Gastroesophageal sphincter (tissue), 3 donors: Measurements from ENCODE around the gene GPATCH1.

Experiments used
- CTCF ChIP-seq, 4 experiments: fragments of 200-600 bp in 2 of 4; fragments of 450-650 bp in 2 of 4; sonication (generic) in 1 of 4; IDR thresholded peaks; one replicate each; pipeline ENCODE4 v1.5.1; 2017 to 2019; ENCODE audit warnings: antibody characterized with exemption in 4 of 4, mild to moderate bottlenecking in 2 of 4, moderate library complexity in 2 of 4
- EP300 ChIP-seq: sonication (generic); formaldehyde crosslinking; IDR thresholded peaks from one replicate; pipeline ENCODE4 v1.6.1; 2017; ENCODE audit warnings: antibody characterized with exemption, mild to moderate bottlenecking
- POLR2A ChIP-seq, 2 donors: fragments of 450-650 bp; IDR thresholded peaks; one replicate each; pipeline ENCODE4 v1.6.1; 2017; ENCODE audit warnings: antibody characterized with exemption in 2 of 2, mild to moderate bottlenecking in 2 of 2, moderate library complexity in 1 of 2
- POLR2AphosphoS5 ChIP-seq: sonication (generic); formaldehyde crosslinking; IDR thresholded peaks from one replicate; pipeline ENCODE4 v1.6.1; 2017; ENCODE audit warnings: antibody characterized with exemption

GRCh38 chr19:33032218-33032781, 48.7 kb upstream of the GPATCH1 start:
- no peak for TF ChIP-seq CTCF (IDR thresholded peaks at IDR 0.05)
- TF ChIP-seq EP300, result no peak
- TF ChIP-seq POLR2A (IDR thresholded peaks at IDR 0.05), result no peak
- no peak for TF ChIP-seq POLR2AphosphoS5
